HG03439 (cell line): ENCODE measurements around the gene XIST.
"Not testable (repeated sequence)": the region's sequence is repeated elsewhere in the genome, so short reads cannot be mapped to it uniquely, and the experiment has no call there.

Experiments used
- ATAC-seq: cut with Tn5 transposase; IDR thresholded peaks from one replicate; pipeline ENCODE4 v1.9.1; 2021; ENCODE audit warnings: mild to moderate bottlenecking, moderate library complexity; ENCODE audit not compliant: unreplicated experiment

The XIST gene

DNA sequence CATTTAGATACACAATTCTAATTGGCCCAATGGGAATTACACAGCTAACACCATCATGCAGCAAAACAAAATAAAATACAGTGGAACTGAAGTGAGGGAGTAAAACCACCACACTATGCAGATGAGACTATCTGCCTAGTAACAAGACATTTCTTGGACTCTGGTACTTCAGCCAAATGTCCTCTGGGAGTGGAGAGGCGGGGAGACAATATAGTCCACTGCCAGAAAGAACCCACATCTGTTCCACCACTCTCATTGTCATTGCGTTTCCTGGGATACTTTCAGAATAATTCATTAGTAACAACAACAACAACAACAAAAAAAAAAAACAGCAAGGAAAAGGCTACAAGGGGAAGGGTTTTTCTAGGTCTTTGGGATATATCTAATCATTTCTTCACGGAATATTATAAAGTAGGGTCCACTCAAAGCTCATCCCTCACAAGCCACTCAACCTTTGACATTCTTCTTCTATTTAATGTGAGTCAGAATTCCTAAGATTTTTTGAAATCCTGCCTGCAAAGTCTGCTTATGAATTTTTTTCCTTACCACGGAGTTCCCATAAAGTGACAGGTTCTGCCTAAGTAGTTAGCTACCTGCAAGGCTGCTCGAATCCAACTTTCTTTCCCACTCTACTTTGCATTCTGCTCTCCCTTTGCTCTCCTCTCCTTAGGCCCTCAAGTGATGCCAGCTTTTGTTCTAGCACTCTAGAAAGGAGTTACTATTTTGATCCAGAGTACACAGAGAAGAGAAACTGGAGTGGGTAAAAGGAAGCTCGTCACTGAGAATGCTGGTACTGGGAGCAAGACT, 34.9 kb downstream of the XIST start:
- ATAC-seq, result no peak

DNA sequence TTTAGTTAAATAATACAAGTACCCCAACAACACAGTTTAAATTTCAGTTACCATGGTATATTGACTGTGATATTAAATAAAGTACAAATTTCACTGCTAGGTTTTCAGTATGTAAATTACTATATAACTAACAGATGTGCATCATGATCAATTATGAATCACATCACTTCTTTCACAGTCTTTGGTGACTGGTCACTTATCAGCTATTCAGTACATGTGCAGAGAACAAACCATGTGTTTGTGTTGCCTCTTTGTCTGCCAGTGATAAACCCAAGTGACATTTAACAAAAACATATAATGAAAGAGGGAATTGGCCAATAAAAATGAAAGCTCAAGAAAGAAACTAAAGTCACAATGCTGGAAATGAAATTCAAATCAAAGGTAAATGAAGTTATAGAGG, 40.3 kb downstream of the XIST start:
- ATAC-seq, result no peak

DNA sequence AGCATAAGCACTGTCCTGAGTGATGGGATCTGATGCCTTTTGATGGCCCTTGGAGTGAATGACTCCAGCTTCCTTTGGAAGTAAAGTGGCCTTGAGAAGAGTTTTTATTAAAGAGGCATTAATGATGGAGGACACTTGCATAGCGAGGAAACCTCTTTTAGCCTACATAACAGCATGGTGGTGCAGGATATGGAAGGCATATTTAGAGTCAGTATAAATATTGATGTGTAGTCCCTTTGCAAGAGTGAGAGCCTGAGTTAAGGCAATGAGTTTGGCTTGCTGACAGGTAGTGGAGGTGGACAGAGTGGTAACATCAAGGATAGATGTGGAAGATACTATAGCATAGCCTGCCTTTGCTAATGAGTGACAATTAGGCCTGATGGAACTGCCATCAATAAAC, 48.4 kb downstream of the XIST start:
- not testable (repeated sequence) for ATAC-seq

DNA sequence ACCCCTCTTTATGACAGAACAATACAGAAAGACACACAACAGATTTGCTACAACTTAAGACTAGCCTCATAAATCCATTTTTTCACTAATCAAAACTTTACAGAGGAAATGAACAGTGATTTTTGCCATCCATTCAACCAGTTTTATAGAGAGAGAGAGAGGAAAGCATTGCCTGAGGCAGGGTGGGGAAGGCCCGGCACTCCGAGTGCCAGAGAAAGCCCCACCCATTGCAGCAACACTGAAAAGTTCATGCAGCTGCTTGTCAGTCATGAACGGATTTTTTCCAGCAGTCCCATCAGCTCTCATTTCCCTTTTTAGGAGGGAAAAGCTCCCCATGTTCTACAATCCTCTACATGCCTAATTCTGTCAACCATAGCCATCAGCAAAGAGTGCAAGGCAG, 52.6 kb downstream of the XIST start:
- no peak for ATAC-seq

DNA sequence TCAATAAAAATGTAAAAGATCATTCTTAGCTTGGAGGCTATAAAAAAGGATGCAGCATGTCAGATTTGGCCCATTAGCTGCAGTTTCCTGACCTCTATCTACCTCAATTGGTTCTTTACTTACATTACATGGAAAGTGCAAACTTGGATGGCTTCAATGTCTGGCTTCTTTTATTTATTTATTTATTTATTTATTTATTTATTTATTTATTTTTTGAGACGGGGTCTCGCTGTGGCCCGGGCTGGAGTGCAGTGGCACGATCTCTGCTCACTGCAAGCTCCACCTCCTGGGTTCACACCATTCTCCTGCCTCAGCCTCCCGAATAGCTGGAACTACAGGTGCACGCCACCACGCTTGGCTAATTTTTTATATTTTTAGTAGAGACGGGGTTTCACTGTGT, 60.0 kb downstream of the XIST start:
- not testable (repeated sequence) for ATAC-seq

DNA sequence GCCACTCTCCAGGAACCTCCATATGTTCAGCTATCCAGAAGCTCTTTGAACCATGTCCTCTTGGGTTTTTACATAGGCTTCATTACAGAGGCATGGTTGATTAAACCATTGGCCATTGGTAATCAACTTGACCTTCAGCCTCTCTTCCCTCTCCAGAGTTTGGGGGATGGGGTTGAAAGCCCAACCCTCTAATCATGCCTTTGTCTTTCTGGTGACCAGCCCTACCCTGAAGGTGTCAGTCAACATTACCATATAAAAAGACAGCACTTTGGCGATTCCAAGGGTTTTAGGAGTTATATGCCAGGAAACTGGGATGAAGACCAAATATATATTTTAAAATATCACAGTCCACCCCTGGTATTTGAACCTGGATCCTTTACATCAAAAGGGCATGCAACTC, 67.0 kb downstream of the XIST start:
- no peak for ATAC-seq
